Activated CD4-positive, alpha-beta T cell treated with anti-CD3 and anti-CD28 coated beads for 24 hours (primary cell): ENCODE results near the gene PAK1.
"Not testable (repeated sequence)": the region's sequence is repeated elsewhere in the genome, so short reads cannot be mapped to it uniquely, and the experiment has no call there.

Experiments
- DNase-seq, 2 donors: peaks; one replicate each; pipeline ENCODE4 v3.0.0-alpha.2; 2020; ENCODE audit warnings: low read depth in 2 of 2

Gene PAK1

GRCh38 chr11:77309401-77310085 is 164.4 kb downstream of the PAK1 start:
- DNase-seq = no peak

- no peak for DNase-seq
These were observed 165.1 kb downstream of the PAK1 start for GRCh38 chr11:77308838-77309237.

GRCh38 chr11:77303328-77303727 is 170.6 kb downstream of the PAK1 start:
- DNase-seq = no peak

GRCh38 chr11:77302752-77303151 is 171.1 kb downstream of the PAK1 start:
- DNase-seq = no peak

GRCh38 chr11:77301510-77301909 is 172.4 kb downstream of the PAK1 start, which contains the start of gene GDPD4:
TSS of gene GDPD4 (minus strand) at chr11:77301686. CDS start at chr11:77285137, 16,549 bp downstream.
- DNase-seq = no peak

- no peak for DNase-seq
These were observed 173.2 kb downstream of the PAK1 start for GRCh38 chr11:77300695-77301094.

GRCh38 chr11:77300028-77300427 is 173.9 kb downstream of the PAK1 start:
- DNase-seq = not testable (repeated sequence)

GRCh38 chr11:77299528-77299993 is 174.3 kb downstream of the PAK1 start:
- DNase-seq = no peak

GRCh38 chr11:77294040-77294439 is 179.9 kb downstream of the PAK1 start:
- DNase-seq = no peak

- no peak for DNase-seq
These were observed 184.2 kb downstream of the PAK1 start for GRCh38 chr11:77289737-77290136.

- no peak for DNase-seq
These were observed 186.2 kb downstream of the PAK1 start for GRCh38 chr11:77287615-77288273.

GRCh38 chr11:77287136-77287535 is 186.8 kb downstream of the PAK1 start:
- DNase-seq = no peak

- DNase-seq = no peak
These were observed 189.1 kb downstream of the PAK1 start for GRCh38 chr11:77284476-77285468.

- no peak for DNase-seq
These were observed 190.8 kb downstream of the PAK1 start for GRCh38 chr11:77283101-77283500.

- DNase-seq = no peak
These were observed 195.0 kb downstream of the PAK1 start for GRCh38 chr11:77278595-77279506.

- DNase-seq = no peak
These were observed 197.6 kb downstream of the PAK1 start for GRCh38 chr11:77276271-77276670.
